Measurements from ENCODE around the gene LNX1.
"Not testable (repeated sequence)": the region's sequence is repeated elsewhere in the genome, so short reads cannot be mapped to it uniquely, and the experiment has no call there.

The LNX1 gene

DNA sequence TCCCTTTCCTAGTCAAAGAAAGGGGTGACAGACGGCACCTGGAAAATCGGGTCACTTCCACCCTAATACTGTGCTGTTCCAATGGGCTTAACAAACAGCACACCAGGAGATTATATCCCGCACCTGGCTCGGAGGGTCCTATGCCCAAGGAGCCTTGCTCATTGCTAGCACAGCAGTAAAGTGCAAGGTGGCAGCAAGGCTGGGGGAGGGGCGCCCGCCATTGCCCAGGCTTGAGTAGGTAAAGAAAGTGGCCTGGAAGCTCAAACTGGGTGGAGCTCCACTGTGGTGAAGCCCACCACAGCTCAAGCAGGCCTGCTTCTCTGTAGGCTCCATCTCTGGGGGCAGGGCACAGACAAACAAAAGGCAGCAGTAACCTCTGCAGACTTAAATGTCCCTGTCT is 124.7 kb downstream of the LNX1 start:
- DNase-seq (ENCODE audit: low read depth in 1 of 2, low spot score in 1 of 2), result not testable (repeated sequence)

DNA sequence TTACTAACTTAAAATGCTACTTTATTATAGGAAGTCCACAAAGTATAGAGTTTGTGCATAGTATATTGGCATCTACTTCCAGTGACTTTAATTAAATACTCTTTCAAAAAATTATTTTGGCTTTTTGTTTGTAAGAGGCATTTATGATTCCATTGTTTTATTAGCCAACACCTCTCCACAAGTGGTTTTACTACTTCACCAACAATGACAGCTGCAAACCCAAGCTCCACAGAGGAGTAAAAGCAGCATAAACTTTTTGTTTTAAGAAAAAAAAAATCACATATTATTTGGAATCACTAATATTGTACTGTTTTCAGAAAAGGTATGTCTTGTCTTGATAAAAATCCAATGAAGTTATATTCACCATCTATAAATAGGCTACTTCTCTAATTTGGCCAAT is 125.4 kb downstream of the LNX1 start:
- DNase-seq (ENCODE audit: low read depth in 1 of 2, low spot score in 1 of 2), result no peak

- no peak for DNase-seq (ENCODE audit: low read depth in 1 of 2, low spot score in 1 of 2)
Observed at GRCh38 chr4:53465281-53465680, 126.0 kb downstream of the LNX1 start.

GRCh38 chr4:53463340-53463739 is 127.9 kb downstream of the LNX1 start:
- no peak for DNase-seq (ENCODE audit: low read depth in 1 of 2, low spot score in 1 of 2)

DNA sequence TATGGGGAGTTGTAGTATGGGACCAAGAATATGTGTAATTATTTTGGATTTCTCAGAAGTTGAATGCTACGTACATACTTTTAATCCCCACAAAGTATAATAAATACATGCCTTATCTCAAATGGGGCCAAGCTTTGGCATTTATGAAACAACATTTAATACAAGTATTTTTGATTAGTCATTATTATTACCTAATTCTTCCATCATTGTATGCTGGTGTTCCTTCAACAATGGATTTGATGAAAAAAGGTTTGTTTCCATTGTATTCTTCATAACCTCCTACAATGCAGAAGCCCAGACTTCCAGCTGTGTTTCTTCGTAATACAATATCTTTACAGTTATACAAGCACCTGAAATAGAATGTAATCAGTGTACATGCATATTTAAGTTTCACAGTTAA is 130.0 kb downstream of the LNX1 start:
- DNase-seq (ENCODE audit: low read depth in 1 of 2, low spot score in 1 of 2), result no peak

GRCh38 chr4:53459548-53459947 is 131.7 kb downstream of the LNX1 start:
- DNase-seq (ENCODE audit: low read depth in 1 of 2, low spot score in 1 of 2), result no peak

DNA sequence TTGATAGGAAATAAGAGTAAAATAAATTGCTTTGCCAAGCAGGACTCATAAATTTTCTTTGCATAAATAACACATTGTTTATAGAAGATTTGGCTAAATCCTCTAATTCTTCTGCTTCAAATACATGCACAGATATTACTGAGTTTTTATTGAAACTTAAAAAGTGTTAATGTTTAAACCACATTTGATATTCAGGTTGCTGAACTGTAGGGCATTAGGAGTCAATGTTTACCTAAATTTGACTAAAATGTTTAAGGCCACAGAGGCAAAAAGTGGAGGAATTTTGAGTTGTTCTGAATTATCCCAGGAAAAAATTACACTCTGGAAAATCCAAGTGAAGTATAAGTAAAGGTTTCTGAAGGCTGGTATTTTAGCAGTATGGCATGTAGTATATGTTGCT is 135.1 kb downstream of the LNX1 start:
- no peak for DNase-seq (ENCODE audit: low read depth in 1 of 2, low spot score in 1 of 2)

- no peak for DNase-seq (ENCODE audit: low read depth in 1 of 2, low spot score in 1 of 2)
Observed at GRCh38 chr4:53455766-53456165, 135.5 kb downstream of the LNX1 start.

GRCh38 chr4:53453385-53453784 is 137.9 kb downstream of the LNX1 start:
- DNase-seq (ENCODE audit: low read depth in 1 of 2, low spot score in 1 of 2), result no peak

- DNase-seq (ENCODE audit: low read depth in 1 of 2, low spot score in 1 of 2), result no peak
Observed at GRCh38 chr4:53450773-53451172, 140.5 kb downstream of the LNX1 start.

- DNase-seq (ENCODE audit: low read depth in 1 of 2, low spot score in 1 of 2), result no peak
Observed at GRCh38 chr4:53444954-53445353, 146.3 kb downstream of the LNX1 start.

DNA sequence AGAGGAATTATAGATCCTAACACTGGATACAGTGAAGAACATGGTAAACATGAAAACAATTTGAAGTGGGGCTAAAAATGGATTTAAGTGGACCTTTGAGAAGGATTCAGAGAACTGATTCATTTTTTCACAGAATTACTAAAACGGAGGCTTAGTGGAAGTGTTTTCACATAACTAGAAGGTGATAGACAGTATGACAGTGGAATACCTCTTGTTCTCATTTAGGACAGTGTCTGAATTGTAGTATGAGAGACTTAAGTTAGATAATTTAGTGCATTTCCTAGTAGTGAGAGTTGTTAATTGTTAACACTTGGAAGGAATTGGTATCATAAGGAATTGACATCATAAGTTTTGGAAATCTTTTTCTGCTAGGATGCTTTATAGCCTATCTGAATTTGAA is 149.7 kb downstream of the LNX1 start:
- no peak for DNase-seq (ENCODE audit: low read depth in 1 of 2, low spot score in 1 of 2)

- DNase-seq (ENCODE audit: low read depth in 1 of 2, low spot score in 1 of 2), result no peak
Observed at GRCh38 chr4:53436251-53436650, 155.0 kb downstream of the LNX1 start.

GRCh38 chr4:53432528-53433424 is 158.5 kb downstream of the LNX1 start:
- DNase-seq (ENCODE audit: low read depth in 1 of 2, low spot score in 1 of 2), result no peak

- DNase-seq (ENCODE audit: low read depth in 1 of 2, low spot score in 1 of 2), result no peak
Observed at GRCh38 chr4:53431052-53431451, 160.2 kb downstream of the LNX1 start.

- no peak for DNase-seq (ENCODE audit: low read depth in 1 of 2, low spot score in 1 of 2)
Observed at GRCh38 chr4:53427366-53427765, 163.9 kb downstream of the LNX1 start.

GRCh38 chr4:53424280-53424679 is 167.0 kb downstream of the LNX1 start:
- DNase-seq (ENCODE audit: low read depth in 1 of 2, low spot score in 1 of 2), result no peak

GRCh38 chr4:53422367-53422766 is 168.9 kb downstream of the LNX1 start:
- DNase-seq (ENCODE audit: low read depth in 1 of 2, low spot score in 1 of 2), result no peak

DNA sequence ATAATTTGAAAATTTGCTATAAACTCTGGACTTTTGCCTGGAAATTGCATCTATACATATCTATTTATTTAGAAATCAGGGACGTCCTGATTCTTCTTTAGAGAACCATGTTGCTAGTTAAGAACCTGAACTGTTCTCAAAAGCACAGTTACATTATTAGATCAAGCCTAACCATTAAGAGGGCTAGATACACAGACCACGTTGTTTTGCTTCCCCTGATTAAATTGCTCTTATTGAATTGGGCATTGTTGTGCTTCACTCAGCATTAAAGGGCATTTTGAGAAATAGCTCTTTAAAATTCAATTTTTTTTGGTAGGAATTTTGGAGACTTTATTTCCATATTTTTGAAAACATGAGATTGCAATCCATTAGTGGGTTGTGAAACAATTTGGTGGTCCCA is 169.5 kb downstream of the LNX1 start:
- DNase-seq (ENCODE audit: low read depth in 1 of 2, low spot score in 1 of 2), result no peak

GRCh38 chr4:53419208-53419607 is 172.1 kb downstream of the LNX1 start:
- no peak for DNase-seq (ENCODE audit: low read depth in 1 of 2, low spot score in 1 of 2)

GRCh38 chr4:53409479-53409878 is 181.8 kb downstream of the LNX1 start:
- not testable (repeated sequence) for DNase-seq (ENCODE audit: low read depth in 1 of 2, low spot score in 1 of 2)
